Thymus (tissue), 11 donors: ENCODE data around the gene FA2H. TPM values are rescaled to one million over a fixed set of nuclear protein-coding genes. Genes with fewer than 3 reads are reported as not detected.

Source experiments
- DNase-seq, 9 donors: peaks; one replicate each; pipeline ENCODE4 v3.0.0-alpha.2; 2013; ENCODE audit warnings: low spot score in 9 of 9, low read depth in 6 of 9, missing footprints in 1 of 9
- H3K27ac ChIP-seq, 2 donors: one replicate each; pipeline ENCODE4 v1.5.1; 2013; ENCODE audit warnings: control low read depth in 1 of 2, low read depth in 1 of 2, low read length in 1 of 2, mild to moderate bottlenecking in 1 of 2, moderate library complexity in 1 of 2
- H3K27me3 ChIP-seq, 2 donors: one replicate each; pipeline ENCODE4 v1.5.1; 2013; ENCODE audit warnings: low read length in 1 of 2; ENCODE audit not compliant: control insufficient read depth in 2 of 2, insufficient read depth in 1 of 2
- H3K36me3 ChIP-seq, 2 donors: one replicate each; pipeline ENCODE4 v1.5.1; 2013; ENCODE audit warnings: low read length in 1 of 2, mild to moderate bottlenecking in 1 of 2, moderate library complexity in 1 of 2; ENCODE audit not compliant: control insufficient read depth in 2 of 2, insufficient read depth in 2 of 2
- H3K4me1 ChIP-seq, 2 donors: one replicate each; pipeline ENCODE4 v1.5.1; 2013; ENCODE audit warnings: low read length in 2 of 2; ENCODE audit not compliant: control insufficient read depth in 2 of 2, insufficient read depth in 2 of 2
- H3K4me3 ChIP-seq, 2 donors: one replicate each; pipeline ENCODE4 v1.5.1; 2013; ENCODE audit warnings: low read length in 2 of 2, control low read depth in 1 of 2, mild to moderate bottlenecking in 1 of 2
- H3K9me3 ChIP-seq, 2 donors: one replicate each; pipeline ENCODE4 v1.5.1; 2013; ENCODE audit warnings: low read length in 1 of 2, mild to moderate bottlenecking in 1 of 2; ENCODE audit not compliant: control insufficient read depth in 2 of 2, insufficient read depth in 1 of 2
- WGBS: extraction: QIAGEN DNeasy Blood & Tissue Kit; methylation state at CpG from one replicate; pipeline ENCODE4 v1.1.7; 2013; 5-methylcytosine and 5-hydroxymethylcytosine counted together
- polyA plus RNA-seq: library from polyadenylated mRNA; stranded (reverse); fragments of 200-250 nt; gene quantifications from one replicate; pipeline ENCODE4 v1.2.3, GENCODE V29; 2013
- total RNA-seq: library from RNA; stranded (reverse); fragments of 120-200 nt; gene quantifications from one replicate; pipeline ENCODE4 v1.2.4, GENCODE V29; 2013
- donor health status: healthy.

FA2H gene
- total and polyA plus RNA-seq, 2 donors = 2.0 to 2.9 TPM

DNA sequence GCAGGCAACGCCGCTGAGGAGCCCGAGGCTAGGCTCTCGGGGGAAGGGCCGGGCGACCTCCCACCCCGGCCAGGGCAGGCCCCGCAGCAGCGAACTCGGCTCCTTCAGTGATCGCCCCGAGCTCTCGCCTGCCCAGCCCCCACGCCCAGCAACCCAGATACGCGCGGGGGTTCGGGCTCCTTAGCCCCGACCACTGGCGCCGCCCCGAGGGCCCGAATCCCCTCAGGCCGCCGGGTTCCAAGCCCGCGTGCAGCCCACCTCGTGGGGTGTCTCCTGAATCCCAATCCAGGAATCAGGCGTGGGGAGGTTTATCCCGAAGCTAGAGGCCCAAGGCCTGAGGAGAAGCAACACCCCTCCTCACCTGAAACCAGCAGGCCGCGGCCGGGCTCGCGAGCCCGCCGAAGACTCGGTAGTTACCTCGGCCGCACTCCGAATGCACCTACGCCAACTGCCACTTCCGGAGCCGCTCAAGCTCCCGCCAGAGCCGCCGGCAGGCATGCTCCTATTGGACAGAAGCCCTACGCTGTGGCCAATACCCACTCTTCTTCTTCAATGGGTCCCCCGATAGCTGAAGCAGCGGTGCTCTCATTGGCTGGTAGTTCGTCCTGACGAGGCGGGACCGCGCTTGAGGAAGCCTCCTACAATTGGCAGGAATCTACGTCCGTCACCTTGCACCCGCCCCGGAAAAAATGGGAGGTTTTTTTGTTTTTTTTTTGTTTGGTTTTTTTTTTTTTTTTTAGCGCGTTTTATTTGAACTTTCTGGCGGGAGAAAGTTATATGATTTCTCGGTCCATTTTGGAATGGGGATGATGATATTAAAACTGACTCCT, 108.0 kb downstream of the FA2H start, which contains the start of gene RFWD3:
RFWD3 (minus strand) TSS at position 453 of the 830 bp plus-strand sequence. CDS start 5,428 bp downstream, outside the sequence.
- Histone ChIP-seq H3K4me3 (peak within 1 kb of the TSS; percentile 91 to 97), H3K36me3 (peaks cover 24 to 30% of the 10 kb centered on the region in 2 donors), H3K9me3 (no peaks in the 10 kb centered on the region), H3K4me1 (peaks cover 5 to 28% of the 10 kb centered on the region in 2 donors), H3K27me3 (no peaks in the 10 kb centered on the region), H3K27ac (peak within 1 kb of the TSS; percentile 94 to 97)
- WGBS = under 1% methylated on average over 63 of the region's 63 CpGs
- DNase-seq = peak; percentile 92 to 99 (median 97)

DNA sequence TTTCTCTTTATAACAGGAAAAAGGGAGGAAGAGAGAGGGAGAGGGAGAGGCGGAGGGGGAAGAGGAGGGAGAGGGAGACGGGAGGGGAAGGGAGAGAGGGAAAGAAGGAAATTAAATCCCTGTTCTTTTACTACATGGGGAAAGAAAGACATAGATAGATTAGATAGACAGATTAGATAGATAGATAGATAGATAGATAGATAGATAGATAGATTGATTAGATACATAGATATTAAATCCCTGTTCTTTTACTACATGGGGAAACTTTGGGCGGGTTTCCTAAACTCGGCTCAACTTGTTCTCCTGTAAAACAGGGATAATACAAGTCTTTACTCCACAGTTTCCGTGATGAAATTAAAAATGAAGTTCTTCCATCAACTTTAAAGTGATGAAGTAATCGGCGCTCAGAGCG, 108.6 kb downstream of the FA2H start:
- Histone ChIP-seq H3K27me3 (no peaks in the 10 kb centered on the region), H3K4me1 (peaks cover 5 to 28% of the 10 kb centered on the region in 2 donors), H3K36me3 (peaks cover 26 to 37% of the 10 kb centered on the region in 2 donors), H3K9me3 (no peaks in the 10 kb centered on the region), H3K4me3 (peak overlapping the region; percentile 91 to 97), H3K27ac (peak overlapping the region; percentile 94 to 97)
- WGBS = 15% methylated on average over 8 of the region's 8 CpGs
- no peak for DNase-seq

Other genes starting within 250 kb of the FA2H start
- gene GLG1, start 167.7 kb downstream of the FA2H start, total RNA-seq = 38.4 TPM
- 31.7 TPM for gene GLG1, start 167.7 kb downstream of the FA2H start, polyA plus RNA-seq
- gene RFWD3, start 107.9 kb downstream of the FA2H start, total RNA-seq = 29.7 TPM
- 11.6 TPM for gene RFWD3, start 107.9 kb downstream of the FA2H start, polyA plus RNA-seq
- gene MLKL, start 74.0 kb downstream of the FA2H start, total RNA-seq = 11.2 TPM
- gene MLKL, start 74.0 kb downstream of the FA2H start, polyA plus RNA-seq = 34.4 TPM
- gene WDR59, start 210.3 kb upstream of the FA2H start, total RNA-seq = 23.3 TPM
- 55.9 TPM for gene WDR59, start 210.3 kb upstream of the FA2H start, polyA plus RNA-seq
- 39.6 TPM for gene ZNRF1, start 224.2 kb upstream of the FA2H start, total RNA-seq
- 26.6 TPM for gene ZNRF1, start 224.2 kb upstream of the FA2H start, polyA plus RNA-seq